GM06990 (cell line): ENCODE data around the gene HSD17B13.

ENCODE experiments used
- DNase-seq: peaks from one replicate; pipeline ENCODE4 v3.0.0-alpha.2; 2011; ENCODE audit not compliant: insufficient read length; ENCODE audit errors: extremely low read depth
- H3K27me3 ChIP-seq: replicated peaks from 2 replicates; pipeline ENCODE4 v1.6.0; 2011; ENCODE audit warnings: low read length; ENCODE audit not compliant: control insufficient read depth, insufficient read depth
- H3K36me3 ChIP-seq: 2 replicates; pipeline ENCODE4 v1.5.1; 2011; ENCODE audit warnings: low read length; ENCODE audit not compliant: control insufficient read depth, insufficient read depth
- H3K4me3 ChIP-seq: replicated peaks from 2 replicates; pipeline ENCODE4 v1.5.1; 2011; ENCODE audit warnings: low read depth, mild to moderate bottlenecking, control low read depth, low read length
- CTCF ChIP-seq: IDR thresholded peaks from 2 replicates; pipeline ENCODE4 v1.5.1; 2011; ENCODE audit warnings: low read length, control low read depth, mild to moderate bottlenecking, inconsistent platforms; ENCODE audit not compliant: insufficient read depth, poor library complexity, severe bottlenecking

Gene HSD17B13

GRCh38 chr4:87283151-87283550, 39.5 kb downstream of the HSD17B13 start:
- no peak for DNase-seq
- no peak for TF ChIP-seq CTCF
- H3K36me3 ChIP-seq, result no peaks in the 10 kb centered on the region
- no peaks in the 10 kb centered on the region for H3K27me3 ChIP-seq
- H3K4me3 ChIP-seq, result no peak overlapping the region

GRCh38 chr4:87281603-87282002, 41.1 kb downstream of the HSD17B13 start:
- TF ChIP-seq CTCF, result no peak
- DNase-seq, result no peak
- no peak overlapping the region for H3K4me3 ChIP-seq
- no peaks in the 10 kb centered on the region for H3K27me3 ChIP-seq
- no peaks in the 10 kb centered on the region for H3K36me3 ChIP-seq

DNA sequence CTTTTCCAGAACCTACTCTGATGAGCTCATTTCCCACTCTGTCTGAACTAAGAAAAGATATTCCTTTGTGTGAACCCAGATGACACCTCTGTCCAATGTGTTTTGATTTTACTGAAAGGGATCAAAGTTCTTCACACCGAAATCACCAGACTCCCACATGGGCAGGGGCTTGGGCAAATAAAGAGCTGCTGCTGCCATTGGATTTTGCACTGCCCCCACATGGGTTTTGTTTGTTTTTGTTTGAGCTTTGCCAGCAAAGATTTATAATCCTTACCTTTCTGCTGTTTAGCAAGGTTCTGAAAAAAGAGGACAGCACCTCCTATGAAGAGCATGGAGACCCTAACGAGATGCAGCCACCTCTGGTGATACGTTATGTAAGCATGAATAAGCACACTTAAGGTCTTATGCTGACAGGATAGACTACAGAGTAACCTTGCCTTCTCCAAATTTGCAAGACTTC, 44.3 kb downstream of the HSD17B13 start:
- no peak for TF ChIP-seq CTCF
- Histone ChIP-seq H3K36me3 (no peaks in the 10 kb centered on the region), H3K4me3 (no peak overlapping the region), H3K27me3 (no peaks in the 10 kb centered on the region)
- DNase-seq, result no peak

- H3K4me3 ChIP-seq, result no peak overlapping the region
- no peak for TF ChIP-seq CTCF
Measured at GRCh38 chr4:87275311-87275710, 47.4 kb downstream of the HSD17B13 start.

GRCh38 chr4:87274803-87275202, 47.9 kb downstream of the HSD17B13 start:
- no peak for DNase-seq
- no peak for TF ChIP-seq CTCF
- Histone ChIP-seq H3K27me3 (no peaks in the 10 kb centered on the region), H3K4me3 (no peak overlapping the region), H3K36me3 (no peaks in the 10 kb centered on the region)

More at GRCh38 chr4:87275311-87275710, 47.4 kb downstream of the HSD17B13 start:
- no peaks in the 10 kb centered on the region for H3K27me3 ChIP-seq
- no peaks in the 10 kb centered on the region for H3K36me3 ChIP-seq
- DNase-seq, result no peak

DNA sequence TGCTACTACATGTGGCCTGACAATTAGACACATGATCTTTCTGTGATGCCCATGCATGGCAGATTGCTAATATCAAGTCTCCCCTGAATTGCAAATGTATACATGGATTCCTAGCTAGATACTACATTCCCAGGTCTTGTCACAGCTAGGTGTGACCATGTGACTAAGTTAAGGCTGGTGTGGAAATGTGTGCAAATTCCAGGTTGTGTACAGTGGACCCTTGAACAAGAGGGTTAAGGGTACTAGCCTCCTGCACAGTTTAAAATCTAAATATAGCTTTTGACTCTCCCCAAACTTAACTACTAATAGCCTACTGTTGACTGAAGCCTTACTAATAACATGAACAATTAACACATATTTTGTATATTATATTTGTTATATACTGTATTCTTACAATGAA, 48.4 kb downstream of the HSD17B13 start:
- Histone ChIP-seq H3K36me3 (no peaks in the 10 kb centered on the region), H3K27me3 (no peaks in the 10 kb centered on the region), H3K4me3 (no peak overlapping the region)
- TF ChIP-seq CTCF, result no peak
- no peak for DNase-seq
